ENCODE results near the gene IQCB1.
A peak's percentile ranks its signal among the peaks of the same experiment; 100 is the strongest.
"Not testable (repeated sequence)": the region's sequence is repeated elsewhere in the genome, so short reads cannot be mapped to it uniquely, and the experiment has no call there.

The IQCB1 gene

GRCh38 chr3:121834671-121835464 lies at the start of gene IQCB1, which contains the start of gene EAF2:
Gene IQCB1 (minus strand): TSS chr3:121835060. CDS start chr3:121828960, 6,100 bp downstream.
Gene EAF2 (plus strand): TSS chr3:121835209. CDS start chr3:121835286, 77 bp downstream.
- peak; percentile 90 for DNase-seq (ENCODE audit: low read depth, low spot score)

- DNase-seq (ENCODE audit: low read depth, low spot score) = no peak
These were observed 48.6 kb upstream of the IQCB1 start for GRCh38 chr3:121883507-121883906.

GRCh38 chr3:121878411-121878810 lies 43.6 kb upstream of the IQCB1 start:
- DNase-seq (ENCODE audit: low read depth, low spot score) = no peak

GRCh38 chr3:121871430-121871829 lies 36.6 kb upstream of the IQCB1 start:
- no peak for DNase-seq (ENCODE audit: low read depth, low spot score)

GRCh38 chr3:121870717-121871116 lies 35.9 kb upstream of the IQCB1 start:
- DNase-seq (ENCODE audit: low read depth, low spot score) = no peak

- no peak for DNase-seq (ENCODE audit: low read depth, low spot score)
These were observed 34.9 kb upstream of the IQCB1 start for GRCh38 chr3:121869736-121870135.

- no peak for DNase-seq (ENCODE audit: low read depth, low spot score)
These were observed 28.9 kb upstream of the IQCB1 start for GRCh38 chr3:121863801-121864200.

GRCh38 chr3:121863247-121863646 lies 28.4 kb upstream of the IQCB1 start:
- DNase-seq (ENCODE audit: low read depth, low spot score) = not testable (repeated sequence)

GRCh38 chr3:121857778-121858177 lies 22.9 kb upstream of the IQCB1 start:
- not testable (repeated sequence) for DNase-seq (ENCODE audit: low read depth, low spot score)

GRCh38 chr3:121855555-121855954 lies 20.7 kb upstream of the IQCB1 start:
- no peak for DNase-seq (ENCODE audit: low read depth, low spot score)

- no peak for DNase-seq (ENCODE audit: low read depth, low spot score)
These were observed 17.4 kb upstream of the IQCB1 start for GRCh38 chr3:121852256-121852655.

GRCh38 chr3:121844892-121845291 lies 10.0 kb upstream of the IQCB1 start:
- DNase-seq (ENCODE audit: low read depth, low spot score) = no peak

GRCh38 chr3:121839962-121840361 lies 5.1 kb upstream of the IQCB1 start:
- DNase-seq (ENCODE audit: low read depth, low spot score) = no peak

- no peak for DNase-seq (ENCODE audit: low read depth, low spot score)
These were observed 1.6 kb upstream of the IQCB1 start for GRCh38 chr3:121836481-121836880.

- DNase-seq (ENCODE audit: low read depth, low spot score) = no peak
These were observed 1.2 kb upstream of the IQCB1 start for GRCh38 chr3:121836064-121836463.

- DNase-seq (ENCODE audit: low read depth, low spot score) = no peak
These were observed 573 bp upstream of the IQCB1 start for GRCh38 chr3:121835465-121835801.

- no peak for DNase-seq (ENCODE audit: low read depth, low spot score)
These were observed 646 bp downstream of the IQCB1 start for GRCh38 chr3:121834157-121834670.

- no peak for DNase-seq (ENCODE audit: low read depth, low spot score)
These were observed 11.9 kb downstream of the IQCB1 start for GRCh38 chr3:121822973-121823372.

GRCh38 chr3:121821421-121822199 lies 13.2 kb downstream of the IQCB1 start:
- DNase-seq (ENCODE audit: low read depth, low spot score) = no peak

- DNase-seq (ENCODE audit: low read depth, low spot score) = no peak
These were observed 15.6 kb downstream of the IQCB1 start for GRCh38 chr3:121819236-121819635.

- DNase-seq (ENCODE audit: low read depth, low spot score) = no peak
These were observed 16.3 kb downstream of the IQCB1 start for GRCh38 chr3:121818578-121818977.

- DNase-seq (ENCODE audit: low read depth, low spot score) = no peak
These were observed 17.1 kb downstream of the IQCB1 start for GRCh38 chr3:121817753-121818152.

GRCh38 chr3:121809249-121809648 lies 25.6 kb downstream of the IQCB1 start:
- no peak for DNase-seq (ENCODE audit: low read depth, low spot score)
